Skin of body (tissue), 2 donors: ENCODE measurements around the gene RAET1E. TPM values are rescaled to one million over a fixed set of nuclear protein-coding genes. Genes with fewer than 3 reads are reported as not detected.
A peak's percentile ranks its signal among the peaks of the same experiment; 100 is the strongest.
"Not testable (repeated sequence)": the region's sequence is repeated elsewhere in the genome, so short reads cannot be mapped to it uniquely, and the experiment has no call there.

Source experiments
- DNase-seq: peaks from one replicate; lab custom pipeline; 2025; lab: John Stamatoyannopoulos, UW
- total RNA-seq: library from RNA; depleted of rRNA; stranded (reverse); fragments of >200 nt; gene quantifications from one replicate; pipeline ENCODE4 v1.2.3, GENCODE V29; 2014

Gene RAET1E
- total RNA-seq, 1 donor from 2014 or later: 3.3 TPM

DNA sequence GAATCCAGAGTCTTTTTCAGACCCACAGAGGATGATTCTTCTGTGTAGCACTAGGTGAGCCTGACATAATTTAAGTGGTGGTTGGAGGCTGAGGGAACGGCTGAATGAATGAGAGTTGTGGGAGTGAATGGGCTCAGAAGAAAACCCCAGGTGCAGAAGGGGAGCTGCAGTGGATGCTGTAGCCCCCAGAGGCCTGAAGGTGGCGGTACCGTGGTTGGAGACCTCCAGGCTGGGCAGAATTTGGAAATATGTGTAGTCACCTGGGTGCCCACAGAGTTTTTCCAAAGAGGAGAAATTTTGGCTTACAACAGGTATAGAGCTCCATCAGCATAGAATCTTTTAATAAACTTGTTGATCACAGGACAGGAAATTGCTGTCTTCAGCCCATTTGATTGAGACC lies 31.5 kb upstream of the RAET1E start:
- no peak for DNase-seq

DNA sequence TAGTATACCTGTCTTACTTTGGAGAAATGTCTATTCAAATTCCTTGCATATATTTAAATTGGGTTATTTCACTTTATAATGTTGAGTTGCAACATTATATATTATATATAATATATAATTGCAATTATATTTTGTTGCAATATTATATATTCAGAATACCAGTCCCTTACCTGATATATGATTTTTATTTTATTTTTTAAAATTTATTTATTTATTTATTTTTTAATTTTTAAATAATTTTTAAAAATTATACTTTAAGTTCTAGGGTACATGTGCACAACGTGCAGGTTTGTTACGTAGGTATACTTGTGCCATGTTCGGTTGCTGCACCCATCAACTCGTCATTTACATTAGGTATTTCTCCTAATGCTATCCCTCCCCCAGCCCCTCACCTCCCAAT lies 29.1 kb upstream of the RAET1E start:
- not testable (repeated sequence) for DNase-seq

DNA sequence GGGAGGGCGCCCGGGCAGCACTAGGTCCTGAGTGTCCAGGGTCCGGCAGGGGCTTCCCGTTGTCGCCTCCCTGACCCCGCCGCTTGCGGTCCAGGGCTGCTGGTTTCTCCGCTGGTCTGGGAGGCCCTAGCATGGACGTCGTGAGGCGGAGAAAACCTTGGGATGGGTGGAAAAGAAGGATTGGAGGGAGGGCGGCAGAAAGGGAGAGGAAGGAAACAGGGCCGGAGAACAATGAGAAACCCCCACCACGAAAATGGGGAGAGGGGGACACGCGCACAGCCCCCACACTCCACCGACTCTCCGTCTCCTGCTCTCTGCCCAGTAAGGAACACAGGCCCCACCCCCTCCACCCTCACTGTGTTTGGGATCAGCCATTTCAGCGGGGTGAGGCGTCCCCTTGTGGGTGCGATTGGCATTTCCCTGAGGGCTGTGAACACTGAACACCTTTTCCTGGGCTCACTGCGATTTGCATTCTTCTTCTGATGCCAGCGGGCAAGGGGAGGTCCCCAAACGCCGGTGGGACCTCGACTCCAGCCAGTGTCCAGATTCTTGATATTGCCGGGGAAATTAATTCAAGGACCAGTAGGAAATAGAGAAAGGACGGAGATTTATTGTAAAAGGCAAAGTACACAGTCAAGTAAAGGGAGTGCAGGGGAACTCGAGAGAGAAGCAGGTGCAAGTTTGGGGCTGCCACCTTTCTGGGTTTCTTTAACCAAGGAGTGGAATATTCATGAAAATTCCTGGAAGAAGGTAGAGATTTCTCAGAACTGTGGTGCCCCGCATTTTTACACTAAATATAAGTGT lies 28.3 kb upstream of the RAET1E start:
- peak; percentile 30 for DNase-seq

DNA sequence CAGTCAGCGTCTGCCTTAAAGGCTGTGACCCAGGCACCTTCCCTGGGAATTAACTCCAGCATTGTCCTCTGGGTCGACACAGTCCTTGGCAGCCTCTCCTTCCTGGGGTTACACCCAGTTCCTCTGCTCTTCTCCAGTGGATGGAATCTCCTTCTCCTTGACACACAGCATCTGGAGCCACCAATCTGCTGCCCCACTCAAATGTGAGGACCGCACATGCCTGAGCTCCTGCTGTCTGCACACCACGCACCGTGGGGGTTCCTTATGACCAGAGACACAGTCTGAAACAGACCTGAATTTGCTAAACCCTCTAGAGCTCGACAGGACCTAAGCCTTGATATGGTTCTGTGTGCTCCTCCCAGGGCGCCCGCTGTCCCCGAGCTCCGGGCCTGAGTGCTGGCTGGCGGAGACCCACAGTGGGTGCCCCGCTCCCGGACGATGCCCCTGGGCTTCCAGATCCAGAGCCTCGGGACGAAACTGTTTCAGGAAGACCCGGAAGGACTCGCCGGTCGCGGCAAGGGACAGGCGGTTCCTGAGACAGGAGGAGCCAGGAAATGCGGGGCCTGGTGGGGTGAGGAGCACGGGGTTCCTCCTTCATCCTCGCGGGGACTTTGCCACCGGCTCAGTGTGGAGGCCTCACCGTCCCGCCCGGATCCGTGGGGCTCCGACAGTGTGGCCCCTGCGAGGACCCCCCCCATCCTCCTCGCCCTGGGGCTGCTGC lies 27.5 kb upstream of the RAET1E start:
- DNase-seq: no peak

DNA sequence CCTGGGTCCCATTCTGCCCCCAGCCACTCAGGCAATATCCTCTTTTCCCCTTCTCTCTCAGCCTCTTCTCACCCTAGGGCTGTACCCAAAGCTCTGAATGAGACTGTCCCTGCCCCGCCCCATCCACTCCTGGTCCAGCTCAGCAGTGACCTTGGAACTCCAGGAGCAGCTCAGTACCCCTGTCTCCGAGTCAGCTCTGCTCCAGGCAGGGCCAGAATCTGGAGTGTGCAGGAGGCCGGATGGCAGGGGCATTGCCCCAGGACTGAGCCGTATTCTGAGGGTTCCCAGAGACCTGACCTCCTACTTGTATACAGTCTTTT lies 27.0 kb upstream of the RAET1E start:
- DNase-seq: no peak

DNA sequence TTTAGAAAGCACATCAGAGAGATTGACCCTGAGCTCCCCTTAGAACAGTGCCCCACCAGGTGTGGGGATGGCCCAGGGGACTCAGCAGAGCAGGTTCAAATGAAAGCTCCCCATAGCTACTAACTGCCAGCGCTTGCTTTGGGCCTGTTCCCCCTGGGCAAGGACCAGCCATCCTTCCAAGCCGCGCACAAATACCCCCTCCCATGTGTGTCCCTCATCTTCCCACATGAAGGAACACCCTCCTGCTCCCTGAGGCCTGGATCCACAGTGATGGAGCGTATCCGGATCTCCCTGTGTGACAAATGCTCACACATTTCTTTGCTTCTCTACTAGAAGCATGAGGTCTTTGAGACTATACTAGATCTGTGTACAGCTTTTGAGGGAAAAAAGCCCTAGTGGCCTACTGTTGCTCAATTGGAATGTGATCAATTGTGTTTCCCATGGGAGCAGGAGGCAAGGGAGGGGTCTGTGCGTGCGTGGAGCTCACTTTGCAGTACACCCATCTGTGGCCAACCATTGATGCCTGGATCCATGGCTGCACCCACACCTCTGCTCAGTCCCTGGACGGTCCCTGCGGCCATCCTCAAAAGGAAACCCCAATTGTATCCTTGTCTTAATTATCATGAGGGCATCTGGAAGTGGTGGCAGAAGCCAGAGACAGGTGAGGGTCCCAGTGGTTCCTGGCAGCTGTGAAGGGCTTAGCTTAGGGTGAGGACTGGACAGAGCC lies 26.5 kb upstream of the RAET1E start:
- no peak for DNase-seq

DNA sequence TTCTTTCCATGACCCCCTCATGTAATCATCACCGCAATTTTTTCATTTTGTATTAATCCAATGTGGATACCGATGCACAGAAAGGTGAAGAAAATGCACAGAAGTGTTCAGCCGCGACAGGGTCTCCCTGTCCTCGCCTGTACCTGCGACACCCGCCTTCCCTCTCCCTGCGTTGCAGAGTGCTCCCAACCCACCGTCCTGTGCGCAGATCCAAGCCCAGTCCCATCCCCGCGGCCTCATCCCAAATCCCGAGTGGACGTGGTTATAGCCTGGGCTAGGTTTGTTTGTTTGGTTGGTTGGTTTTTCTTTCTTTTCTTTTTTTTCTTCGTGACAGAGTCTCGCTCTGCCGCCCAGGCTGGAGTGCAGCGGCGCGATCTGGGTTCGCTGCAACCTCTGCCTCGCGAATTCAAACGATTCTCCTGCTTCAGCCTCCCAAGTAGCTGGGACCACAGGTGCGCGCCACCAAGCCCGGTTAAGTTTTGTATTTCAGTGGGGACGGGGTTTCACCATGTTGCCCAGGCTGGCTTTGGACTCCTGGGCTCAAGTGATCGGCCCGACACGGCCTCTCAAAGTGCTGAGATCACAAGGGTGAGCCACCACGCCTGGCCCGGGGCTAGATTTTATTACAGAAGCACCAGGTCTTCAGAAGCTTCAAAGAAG lies 25.5 kb upstream of the RAET1E start:
- no peak for DNase-seq

DNA sequence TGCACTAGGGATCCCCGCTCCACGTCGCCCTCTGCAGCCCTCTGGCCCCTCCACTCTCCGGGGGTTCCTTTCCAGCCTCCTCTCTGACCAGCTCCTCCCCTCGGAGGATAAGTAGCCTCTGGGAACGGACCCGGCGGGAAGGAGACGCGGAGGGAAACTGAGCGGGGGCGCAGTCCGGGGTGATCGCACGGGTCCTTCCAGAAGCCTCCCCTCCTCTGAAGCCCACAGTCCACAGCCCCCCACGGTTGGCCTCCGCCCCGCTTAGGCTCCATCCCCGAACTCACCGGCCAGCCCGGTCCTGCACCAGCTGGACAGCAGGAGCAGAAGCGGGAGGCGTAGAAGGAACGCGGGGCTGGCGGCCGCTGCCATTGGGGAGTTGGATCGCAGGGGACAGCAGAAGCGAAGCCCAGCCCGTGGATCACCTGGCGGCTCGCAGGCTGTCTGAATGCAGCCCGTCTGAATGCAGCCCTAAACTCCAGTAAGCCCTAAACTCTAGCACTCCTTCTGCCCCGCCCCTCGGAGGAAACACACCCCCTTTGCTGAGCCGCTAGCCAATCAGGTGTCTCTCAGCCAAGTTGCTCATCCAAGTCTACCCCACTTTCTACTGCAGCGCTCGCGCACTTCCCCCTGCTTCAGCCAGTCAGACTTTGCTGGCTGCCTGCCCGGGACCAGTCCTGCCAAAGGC lies 24.9 kb upstream of the RAET1E start, which contains the start of gene RAET1G:
RAET1G (minus strand) TSS at position 480 of the 685 bp plus-strand sequence; CDS start at position 369, 111 bp downstream.
- peak; percentile 91 for DNase-seq

DNA sequence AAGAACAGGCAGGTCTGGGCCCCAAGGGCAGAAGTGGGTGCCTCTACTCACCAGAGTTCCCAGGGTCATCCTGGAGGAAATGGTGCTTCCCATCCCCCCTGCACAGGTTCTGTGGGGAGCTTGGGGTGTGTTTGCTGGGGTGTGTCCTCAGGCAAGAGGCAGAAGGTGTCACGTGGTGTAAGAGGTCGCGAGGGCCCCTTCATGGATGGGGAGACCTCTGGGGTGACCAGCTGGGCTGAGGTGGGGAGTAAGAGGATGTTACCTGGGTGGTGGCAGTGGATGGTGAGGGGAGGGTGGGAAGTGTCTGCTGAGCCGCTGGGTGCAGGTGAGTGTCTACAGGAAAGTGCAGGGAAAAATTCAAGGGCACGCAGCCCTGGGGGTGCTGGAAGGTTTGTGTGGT lies 24.2 kb upstream of the RAET1E start:
- DNase-seq: not testable (repeated sequence)

DNA sequence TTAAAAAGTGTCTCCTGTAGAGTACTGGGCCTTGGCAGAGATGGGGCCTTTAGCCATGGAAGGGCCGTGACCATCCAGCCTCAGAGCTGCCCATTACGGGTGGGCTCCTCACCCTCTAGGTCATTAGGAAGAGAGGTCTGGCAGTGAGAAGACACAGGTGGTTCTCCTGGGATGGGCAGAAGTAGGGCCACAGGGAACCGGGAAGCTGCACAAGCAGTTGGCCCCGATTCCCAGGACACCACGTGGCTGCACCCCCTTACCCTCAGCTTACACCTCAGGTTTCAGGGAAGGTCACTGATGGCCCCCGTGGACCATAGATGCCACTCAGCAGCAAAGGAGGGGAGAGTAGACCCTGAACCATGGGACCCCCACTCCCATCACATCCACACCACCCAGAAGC lies 23.4 kb upstream of the RAET1E start:
- DNase-seq: no peak

DNA sequence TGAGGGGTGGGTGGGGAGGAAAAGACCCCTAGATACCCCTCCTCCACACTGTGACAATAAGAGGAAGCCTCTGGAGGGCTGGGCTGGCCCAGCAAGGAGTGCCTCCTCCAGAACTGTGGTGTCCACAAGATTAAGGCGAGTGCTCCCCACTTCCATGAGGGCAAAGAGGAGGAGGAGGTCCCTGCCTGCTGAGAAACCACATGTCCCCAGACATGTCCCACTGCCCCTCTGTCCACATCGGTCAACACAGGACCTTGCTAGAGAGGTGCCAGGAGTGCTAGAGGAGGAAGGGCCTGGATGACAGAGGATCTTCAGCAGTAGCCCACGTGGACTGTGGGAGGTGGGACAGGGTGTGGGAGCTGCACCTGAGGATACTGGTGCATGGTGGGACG lies 21.9 kb upstream of the RAET1E start:
- DNase-seq: no peak

DNA sequence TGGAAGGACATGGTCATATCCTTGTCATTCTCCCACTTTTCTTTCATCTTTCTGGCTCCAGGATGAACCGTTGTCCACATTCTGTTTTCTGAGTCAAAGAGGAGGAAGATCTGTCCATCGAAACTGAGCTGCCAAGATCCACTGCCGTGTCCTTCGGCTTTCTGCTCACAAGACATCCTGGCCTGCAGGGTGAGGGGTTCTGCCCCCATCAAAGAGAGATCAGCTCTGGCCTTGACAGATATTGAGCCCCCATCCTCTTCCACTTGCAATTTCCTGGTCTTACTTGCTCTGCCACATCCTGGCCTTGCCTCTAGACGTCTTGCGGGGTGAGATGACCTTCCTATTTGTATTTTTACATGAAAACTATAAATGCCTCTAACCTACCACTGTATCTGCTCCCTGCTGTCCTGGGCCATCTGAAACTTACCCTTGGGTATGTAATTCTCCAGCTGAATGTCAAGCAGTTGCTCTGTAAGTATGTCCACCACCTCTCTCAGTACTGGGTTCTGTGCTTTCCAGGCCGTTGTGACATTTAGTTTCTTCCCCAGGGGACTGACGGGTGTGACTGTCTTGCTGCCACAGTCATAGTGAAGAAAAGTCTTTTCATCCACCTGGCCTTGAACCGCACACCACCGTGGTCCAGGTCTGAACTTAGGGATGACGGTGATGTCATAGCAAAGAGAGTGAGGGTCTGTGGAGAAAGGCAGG lies 21.4 kb upstream of the RAET1E start:
- not testable (repeated sequence) for DNase-seq

DNA sequence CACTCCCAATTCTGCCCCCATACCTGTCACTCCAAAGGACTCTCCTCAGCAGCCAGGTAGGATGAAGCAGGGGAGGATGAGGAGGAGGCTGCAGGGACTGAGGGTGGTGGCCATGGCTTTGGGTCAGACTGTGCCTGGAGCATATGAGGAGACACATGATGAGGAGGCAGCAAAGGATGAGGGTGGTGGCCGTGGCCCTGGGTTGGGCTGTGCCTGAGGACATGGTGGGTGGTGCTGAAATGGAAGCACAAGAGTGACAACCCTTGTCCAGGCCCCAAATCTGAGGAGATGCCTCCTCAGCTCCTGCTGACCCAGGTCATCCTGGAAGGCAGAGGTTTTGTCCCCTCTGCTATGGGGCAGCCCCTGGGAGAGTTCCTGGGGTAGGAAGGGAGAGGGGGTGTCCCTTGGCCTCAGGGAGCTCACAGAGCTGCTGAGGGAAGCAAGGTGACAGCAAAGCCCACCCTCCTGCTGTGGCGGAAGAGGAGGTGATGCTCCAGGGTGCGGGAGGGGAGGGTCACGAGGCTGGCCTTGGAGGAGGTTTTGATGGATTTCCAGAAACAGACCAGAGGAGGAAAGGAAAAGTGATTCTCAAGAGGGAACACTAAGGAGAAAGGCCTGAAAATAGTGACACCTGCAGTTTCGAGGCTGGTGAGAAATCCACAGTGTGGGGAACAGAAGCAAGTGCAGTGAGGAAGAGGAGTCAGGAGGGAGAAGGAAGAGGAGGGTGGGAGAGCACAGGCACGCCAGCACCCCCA lies 20.4 kb upstream of the RAET1E start:
- DNase-seq: no peak

DNA sequence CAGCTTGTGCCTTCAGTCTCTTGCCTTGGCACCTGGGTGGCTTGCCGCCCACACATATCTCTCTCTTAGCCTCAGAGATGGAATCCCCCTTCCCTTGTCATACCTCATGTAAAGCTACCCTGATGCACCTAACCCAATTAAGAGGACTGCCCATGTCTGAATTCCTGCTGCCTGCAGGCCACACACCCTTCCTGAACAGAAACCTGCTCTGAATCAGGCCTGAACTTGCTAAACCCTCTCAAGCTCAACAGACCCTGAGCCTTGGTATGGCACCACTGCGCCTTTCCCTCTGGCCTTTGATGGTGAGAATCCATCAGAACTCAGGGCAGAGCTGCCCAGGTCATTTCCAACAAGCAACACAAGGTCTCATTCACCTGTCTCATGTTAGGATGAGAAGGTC lies 19.8 kb upstream of the RAET1E start:
- DNase-seq: no peak

DNA sequence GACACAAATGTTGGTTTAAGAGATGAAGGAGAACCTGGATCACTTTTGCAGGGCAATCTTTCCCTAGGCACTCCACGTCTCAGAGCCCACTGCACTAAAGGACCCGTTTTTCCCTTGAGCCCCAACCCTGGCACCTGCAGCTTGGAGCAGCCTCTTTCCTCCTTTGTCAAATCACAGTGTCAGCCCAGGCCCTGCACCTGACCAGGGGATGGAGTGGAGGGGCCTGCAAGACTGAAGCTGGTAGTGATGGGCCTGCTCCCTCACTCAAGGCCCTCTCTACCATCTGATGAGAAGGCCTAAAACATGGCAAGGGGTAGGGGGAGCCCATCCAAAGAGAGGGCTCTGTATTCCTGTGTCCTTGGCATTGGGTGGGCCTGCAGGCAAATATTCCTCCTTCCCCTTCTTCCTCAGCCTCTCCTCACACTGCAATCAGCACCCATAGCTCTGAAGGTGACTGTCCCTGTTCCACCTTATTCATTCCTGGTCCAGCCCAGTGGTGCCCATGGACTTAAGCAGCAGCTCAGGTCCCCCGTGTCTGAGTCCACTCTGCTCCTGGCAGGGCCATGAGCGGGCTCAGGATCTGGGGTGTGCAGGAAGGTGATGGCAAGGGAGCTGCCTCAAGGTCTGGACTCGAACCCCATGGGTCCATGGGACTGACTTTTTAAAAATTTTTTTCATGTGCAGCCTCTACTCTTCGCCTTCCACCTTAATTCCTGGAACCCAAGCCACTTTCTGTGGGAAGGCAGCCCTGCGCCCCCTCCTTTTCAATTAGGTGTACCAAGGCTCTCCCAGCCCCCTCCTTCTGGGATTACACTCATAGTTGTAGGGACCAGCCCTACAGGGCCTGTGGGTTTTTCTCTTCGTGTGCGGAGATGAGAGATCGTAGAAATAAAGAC lies 18.3 kb upstream of the RAET1E start:
- no peak for DNase-seq

DNA sequence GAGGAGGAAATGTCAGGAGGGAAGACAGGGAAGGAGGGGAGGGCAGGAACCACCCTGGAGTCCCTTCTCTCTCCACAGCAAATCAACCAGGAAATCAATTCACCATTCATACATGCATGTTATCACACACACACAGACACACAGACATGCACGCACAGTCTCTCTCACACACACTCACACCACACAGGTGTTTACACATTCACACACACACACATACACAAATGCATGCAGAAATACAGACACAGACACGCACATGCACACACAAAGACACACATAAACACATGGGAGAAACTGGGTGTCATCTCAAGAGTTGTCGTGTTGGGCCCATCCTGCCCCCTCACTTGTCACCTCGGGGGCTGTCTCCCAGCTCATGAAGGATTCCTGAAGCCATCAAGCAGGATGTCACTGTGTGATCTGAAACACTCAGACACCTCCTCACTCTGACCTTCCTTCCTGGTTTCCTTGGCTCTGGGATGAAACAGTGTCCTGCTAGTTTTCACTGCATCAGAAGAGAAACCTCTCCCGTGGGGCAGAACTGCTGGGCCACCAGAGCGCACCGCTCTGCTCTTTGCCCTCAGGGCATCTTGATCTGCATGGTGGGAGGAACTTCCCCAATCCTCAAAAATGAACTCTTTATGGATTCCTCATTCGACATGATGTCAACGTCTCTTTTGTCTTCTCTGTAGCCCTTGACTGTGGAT lies 15.8 kb upstream of the RAET1E start:
- no peak for DNase-seq

DNA sequence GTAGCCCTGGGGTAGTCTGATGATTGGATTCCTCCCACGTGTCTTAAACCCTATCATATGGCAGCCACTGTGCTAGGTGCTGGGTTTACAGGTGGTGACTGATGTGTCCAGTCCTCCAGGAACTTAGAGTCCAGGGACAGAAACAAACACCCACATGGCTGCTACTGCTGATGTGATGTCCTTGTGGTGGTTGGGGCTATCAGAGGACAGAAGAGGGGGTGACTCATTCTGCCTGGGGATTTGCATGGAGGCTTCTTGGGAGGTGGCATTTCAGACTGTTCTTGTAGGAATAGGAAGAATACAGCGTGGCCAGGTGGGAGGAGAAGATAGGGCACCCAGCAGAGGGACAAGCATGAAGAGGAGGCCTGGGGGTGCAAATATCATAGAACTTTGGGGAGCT lies 15.2 kb upstream of the RAET1E start:
- DNase-seq: no peak

DNA sequence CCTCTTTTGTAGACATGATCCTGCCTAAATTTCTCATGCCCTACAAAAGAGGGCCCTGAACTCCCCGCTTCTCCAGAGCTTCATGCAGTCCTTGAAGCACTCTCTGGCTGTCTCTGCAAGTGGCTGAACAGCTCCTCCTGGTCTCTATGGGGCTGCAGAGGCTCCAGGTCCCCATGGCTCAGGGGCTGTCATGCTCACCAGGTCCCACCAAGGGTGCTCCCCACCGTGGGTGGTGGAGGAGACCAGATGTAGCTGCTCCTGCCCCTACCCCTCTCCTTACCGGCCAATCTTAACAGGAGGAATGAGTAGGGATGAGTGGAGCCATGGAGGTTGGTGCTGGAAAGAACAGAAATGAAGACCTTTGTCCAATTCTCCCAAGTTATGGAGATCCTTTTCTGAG lies 14.8 kb upstream of the RAET1E start:
- not testable (repeated sequence) for DNase-seq
